ENCODE results near the gene TMEM63A. TPM values are rescaled to one million over a fixed set of nuclear protein-coding genes. Genes with fewer than 3 reads are reported as not detected.

The TMEM63A gene
- total and polyA plus RNA-seq, 2 donors (not counting 3 experiments of a cell fraction or from before 2014, with no cell fraction given), result 28.7 to 41.4 TPM

DNA sequence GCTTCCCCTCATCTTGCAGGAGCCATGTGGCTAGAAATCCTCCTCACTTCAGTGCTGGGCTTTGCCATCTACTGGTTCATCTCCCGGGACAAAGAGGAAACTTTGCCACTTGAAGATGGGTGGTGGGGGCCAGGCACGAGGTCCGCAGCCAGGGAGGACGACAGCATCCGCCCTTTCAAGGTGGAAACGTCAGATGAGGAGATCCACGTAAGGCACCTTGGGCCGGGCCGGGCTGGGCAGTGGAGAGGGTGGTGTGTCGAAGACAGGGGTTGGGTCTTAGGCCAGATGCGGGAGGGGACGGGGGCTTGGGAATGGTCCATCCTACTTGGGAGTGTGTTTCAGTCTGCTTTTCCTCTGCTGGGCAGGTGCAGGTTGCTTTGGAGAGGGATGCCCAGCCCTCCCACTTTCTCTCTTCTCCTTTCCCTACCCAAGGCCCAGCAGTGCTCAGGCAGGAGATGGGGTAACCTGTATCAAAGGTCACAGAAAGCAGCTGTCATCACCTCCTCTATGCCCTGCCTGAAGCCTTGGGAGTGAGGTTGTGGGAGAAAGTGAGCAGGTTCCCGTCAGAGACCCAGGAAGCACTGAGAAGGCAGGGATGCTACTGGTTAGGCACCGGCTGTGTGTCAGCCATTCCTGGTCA, 53.4 kb downstream of the TMEM63A start:
- no peak for DNase-seq (ENCODE audit: low read depth, low spot score)
- ChIA-PET CTCF (no interaction called here), POLR2A (no interaction called here)
- Histone ChIP-seq H3K79me2 (ENCODE audit: control insufficient read depth, insufficient read depth, low read length) (no peaks in the 10 kb centered on the region), H3K9me1 (replicated peaks; ENCODE audit: control insufficient read depth, extremely low read depth, insufficient read depth, low read length) (no peaks in the 10 kb centered on the region), H3K27ac (ENCODE audit: insufficient read depth, low read depth, low read length) (no peak overlapping the region), H4K20me1 (replicated peaks; ENCODE audit: control insufficient read depth, extremely low read depth, insufficient read depth, low read length) (no peaks in the 10 kb centered on the region), H3K9me3 (replicated peaks; ENCODE audit: control insufficient read depth, insufficient read depth, low read length) (no peaks in the 10 kb centered on the region), H3K4me1 (ENCODE audit: control insufficient read depth, extremely low read depth, insufficient read depth, low read length) (no peaks in the 10 kb centered on the region), H3K9ac (replicated peaks; ENCODE audit: extremely low read depth, insufficient read depth, low read length) (no peak overlapping the region), H3K4me2 (ENCODE audit: insufficient read depth, low read length) (no peak overlapping the region), H3K27me3 (ENCODE audit: control insufficient read depth in 2 of 2, insufficient read depth in 2 of 2, low read length in 2 of 2) (no peaks in the 10 kb centered on the region), H2AFZ (ENCODE audit: low read depth, low read length) (no peak overlapping the region), H3K4me3 (replicated peaks in 1 of 3; ENCODE audit: insufficient read depth in 1 of 3, low read depth in 1 of 3, low read length in 3 of 3) (no peak overlapping the region), H3K36me3 (ENCODE audit: control insufficient read depth in 2 of 2, extremely low read depth in 1 of 2, insufficient read depth in 2 of 2, low read length in 2 of 2) (peaks cover 0 to 7% of the 10 kb centered on the region in 2 experiments)
- no peak for FAIRE-seq
- TF ChIP-seq EZH2 (IDR thresholded peaks at IDR 0.05; ENCODE audit: borderline replicate concordance, low read depth, low read length, severe bottlenecking) (no peak), GATA2 (IDR thresholded peaks at IDR 0.05; ENCODE audit: insufficient read depth, insufficient read length, low read depth, low read length) (no peak)
- dilution Hi-C loops (cut with MboI; ENCODE audit: extremely low pct_ligation_motif_present, low sequenced_read_pairs) (no loop called here), intact Hi-C loops (cut with micrococcal nuclease) (no loop called here)
- no TSS peak for BruUV-seq (replicated peaks)

DNA sequence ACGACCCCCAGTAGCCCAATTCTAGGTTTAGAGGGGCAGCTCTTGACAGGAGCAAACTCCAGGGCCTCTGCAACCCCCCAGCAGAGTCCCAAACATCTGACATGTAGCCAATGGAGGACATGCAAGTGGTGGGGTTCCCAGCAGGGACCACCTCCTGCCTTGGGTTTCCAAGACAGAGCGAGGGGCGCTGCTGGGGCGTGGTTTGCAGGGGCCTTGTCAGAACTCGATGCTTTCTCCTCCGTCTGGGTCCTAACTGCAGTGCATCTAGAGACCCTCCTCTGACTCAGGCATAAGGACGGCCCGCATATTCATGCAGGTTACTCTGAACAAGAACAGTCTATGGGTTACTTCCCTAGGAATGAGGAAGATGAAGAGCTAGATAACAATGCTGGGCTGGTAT, 55.1 kb downstream of the TMEM63A start:
- DNase-seq (ENCODE audit: low read depth, low spot score) (no peak), FAIRE-seq (no peak)
- no TSS peak for BruUV-seq (replicated peaks)
- Histone ChIP-seq H3K9ac (replicated peaks; ENCODE audit: extremely low read depth, insufficient read depth, low read length) (no peak overlapping the region), H4K20me1 (replicated peaks; ENCODE audit: control insufficient read depth, extremely low read depth, insufficient read depth, low read length) (no peaks in the 10 kb centered on the region), H3K36me3 (ENCODE audit: control insufficient read depth in 2 of 2, extremely low read depth in 1 of 2, insufficient read depth in 2 of 2, low read length in 2 of 2) (peaks cover 0 to 7% of the 10 kb centered on the region in 2 experiments), H3K4me2 (ENCODE audit: insufficient read depth, low read length) (no peak overlapping the region), H3K27ac (ENCODE audit: insufficient read depth, low read depth, low read length) (no peak overlapping the region), H3K4me1 (ENCODE audit: control insufficient read depth, extremely low read depth, insufficient read depth, low read length) (no peaks in the 10 kb centered on the region), H3K27me3 (ENCODE audit: control insufficient read depth in 2 of 2, insufficient read depth in 2 of 2, low read length in 2 of 2) (no peaks in the 10 kb centered on the region), H2AFZ (ENCODE audit: low read depth, low read length) (no peak overlapping the region), H3K4me3 (replicated peaks in 1 of 3; ENCODE audit: insufficient read depth in 1 of 3, low read depth in 1 of 3, low read length in 3 of 3) (no peak overlapping the region), H3K9me1 (replicated peaks; ENCODE audit: control insufficient read depth, extremely low read depth, insufficient read depth, low read length) (no peaks in the 10 kb centered on the region), H3K9me3 (replicated peaks; ENCODE audit: control insufficient read depth, insufficient read depth, low read length) (no peaks in the 10 kb centered on the region), H3K79me2 (ENCODE audit: control insufficient read depth, insufficient read depth, low read length) (no peaks in the 10 kb centered on the region)
- dilution Hi-C loops (cut with MboI; ENCODE audit: extremely low pct_ligation_motif_present, low sequenced_read_pairs), result no loop called here
- intact Hi-C loops (cut with micrococcal nuclease), result no loop called here
- TF ChIP-seq JUN (IDR thresholded peaks at IDR 0.05; ENCODE audit: borderline replicate concordance, insufficient read depth, insufficient read length, low read depth) (no peak), MAX (IDR thresholded peaks at IDR 0.05; ENCODE audit: insufficient read depth, insufficient read length) (no peak), POLR2A (IDR thresholded peaks at IDR 0.05; ENCODE audit: low read depth, low read length) (no peak), EZH2 (IDR thresholded peaks at IDR 0.05; ENCODE audit: borderline replicate concordance, low read depth, low read length, severe bottlenecking) (no peak), POLR2AphosphoS5 (IDR thresholded peaks at IDR 0.05; ENCODE audit: insufficient read depth, low read depth, low read length) (no peak), GATA2 (IDR thresholded peaks at IDR 0.05; ENCODE audit: insufficient read depth, insufficient read length, low read depth, low read length) (no peak)
- ChIA-PET POLR2A (no interaction called here), CTCF (interaction anchor here (0.8 to 1.5 kb wide), 2 partner anchors 28 to 352 kb away, joined by 3 to 6 read pairs; no protein-coding TSS in a partner anchor)

Measured in endothelial cell of umbilical vein (primary cell).